GM10248 (cell line): Measurements from ENCODE around the gene SV2C.

Experiments
- CTCF ChIA-PET: fragments of 300-600 bp; sonication (Branson Sonifier 250); formaldehyde crosslinking; extraction: SDS; loops from one replicate; lab custom pipeline; 2021; ENCODE audit warnings: antibody characterized with exemption; lab: Yijun Ruan, JAX
- POLR2A ChIA-PET: fragments of 350-650 bp; sonication (Branson Sonifier 250); formaldehyde crosslinking; extraction: SDS; loops from one replicate; lab custom pipeline; 2020; ENCODE audit warnings: antibody characterized with exemption; lab: Yijun Ruan, JAX
- DNase-seq: peaks from one replicate; pipeline ENCODE4 v3.0.0; 2012; ENCODE audit errors: extremely low spot score
- CTCF ChIP-seq: IDR thresholded peaks from 2 replicates; pipeline ENCODE4 v1.5.1; 2012; ENCODE audit warnings: mild to moderate bottlenecking, low read depth; ENCODE audit errors: extremely low read depth, missing control alignments, control extremely low read depth

Gene SV2C

DNA sequence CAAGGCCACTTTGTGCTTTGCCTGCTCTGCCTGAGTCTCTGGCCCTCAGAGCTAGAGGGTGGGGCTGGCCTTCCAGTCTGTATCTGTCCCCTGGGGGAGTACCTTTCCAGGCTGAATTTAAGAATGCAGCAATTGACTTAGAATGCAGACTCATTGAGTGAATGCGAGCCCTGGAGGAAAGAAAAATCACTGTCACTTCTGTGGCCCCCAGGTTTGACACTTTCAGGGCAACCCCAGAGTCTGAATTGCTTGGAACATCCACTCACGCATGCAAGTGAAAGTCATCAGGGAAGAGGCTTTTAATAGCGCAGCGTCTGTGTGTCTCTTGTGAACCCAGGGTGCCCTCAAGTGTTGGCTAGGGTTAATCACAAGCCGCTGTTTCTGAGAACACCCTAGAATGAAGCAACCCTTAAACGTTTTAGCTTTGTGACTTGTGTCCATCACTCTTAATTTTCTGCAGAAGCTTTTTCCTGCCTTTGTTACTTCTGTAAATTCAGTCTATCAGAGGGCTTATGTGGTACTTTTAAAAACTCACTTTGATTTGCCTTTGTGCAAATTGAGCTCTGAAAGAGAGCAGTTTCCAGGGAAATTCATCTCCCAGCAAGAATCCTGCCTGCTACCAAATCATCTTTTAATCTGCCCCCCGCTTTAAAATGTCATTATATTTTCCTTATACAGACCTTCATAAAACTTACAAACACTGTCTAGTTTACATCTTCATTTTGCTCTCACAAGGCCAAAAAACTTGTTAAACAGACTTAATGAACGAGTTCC, 173.1 kb downstream of the SV2C start:
- peak; percentile 62 for DNase-seq
- TF ChIP-seq CTCF: peak; percentile 69
- POLR2A ChIA-PET: no interaction called here
- CTCF ChIA-PET: interaction anchor here (0.7 to 1.8 kb wide), 18 partner anchors 8 to 1207 kb away, joined by 3 to 10 read pairs (median 4); no protein-coding TSS in a partner anchor

GRCh38 chr5:76257225-76257833, 174.1 kb downstream of the SV2C start:
- ChIA-PET POLR2A (no interaction called here), CTCF (interaction anchor here (1.0 to 1.8 kb wide), 7 partner anchors 9 to 522 kb away, joined by 3 to 10 read pairs (median 8); no protein-coding TSS in a partner anchor)
- TF ChIP-seq CTCF: no peak

DNA sequence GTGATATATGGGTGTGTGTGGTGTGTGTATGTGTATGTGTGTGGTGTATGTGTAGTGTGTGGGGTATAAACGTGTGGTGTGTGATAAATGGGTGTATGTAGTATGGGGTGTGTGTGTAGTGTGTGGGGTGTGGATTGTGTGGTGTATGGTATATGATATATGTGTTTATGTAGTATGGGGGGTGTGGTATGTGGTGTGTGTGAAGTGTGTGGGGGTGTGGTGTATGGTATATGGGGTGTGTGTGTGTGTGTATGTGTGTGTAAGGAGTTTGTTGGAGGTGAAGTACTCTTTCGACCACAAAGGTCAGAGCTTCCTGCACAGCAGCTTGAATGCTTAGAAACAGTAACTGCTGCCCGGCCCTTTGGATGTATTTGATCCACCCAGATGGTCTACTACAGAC, 174.7 kb downstream of the SV2C start:
- TF ChIP-seq CTCF: no peak
- POLR2A ChIA-PET: no interaction called here
- DNase-seq: no peak
- CTCF ChIA-PET: interaction anchor here (0.8 to 1.1 kb wide), 3 partner anchors 10 to 235 kb away, joined by 3 read pairs; no protein-coding TSS in a partner anchor

More at GRCh38 chr5:76257225-76257833, 174.1 kb downstream of the SV2C start:
- DNase-seq: no peak

DNA sequence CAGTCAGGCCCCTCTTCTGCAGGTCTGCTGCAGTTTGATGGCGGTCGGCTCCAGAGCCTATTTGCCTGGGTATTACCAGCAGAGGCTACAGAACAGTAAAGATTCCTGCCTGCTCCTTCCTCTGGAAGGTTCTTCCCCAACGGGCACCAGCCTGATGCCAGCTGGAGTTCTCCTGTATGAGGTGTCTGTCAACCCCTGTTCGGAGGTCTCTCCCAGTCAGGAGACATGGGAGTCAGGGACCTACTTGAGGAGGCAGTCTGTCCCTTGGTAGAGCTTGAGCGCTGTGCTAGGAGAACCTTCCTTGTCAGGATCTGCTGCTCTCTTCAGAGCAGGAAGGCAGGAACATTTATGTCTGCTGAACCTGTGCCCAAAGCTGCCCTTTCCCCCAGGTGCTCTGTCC, 181.5 kb downstream of the SV2C start:
- no peak for TF ChIP-seq CTCF
- DNase-seq: no peak
- ChIA-PET POLR2A (no interaction called here), CTCF (no interaction called here)

DNA sequence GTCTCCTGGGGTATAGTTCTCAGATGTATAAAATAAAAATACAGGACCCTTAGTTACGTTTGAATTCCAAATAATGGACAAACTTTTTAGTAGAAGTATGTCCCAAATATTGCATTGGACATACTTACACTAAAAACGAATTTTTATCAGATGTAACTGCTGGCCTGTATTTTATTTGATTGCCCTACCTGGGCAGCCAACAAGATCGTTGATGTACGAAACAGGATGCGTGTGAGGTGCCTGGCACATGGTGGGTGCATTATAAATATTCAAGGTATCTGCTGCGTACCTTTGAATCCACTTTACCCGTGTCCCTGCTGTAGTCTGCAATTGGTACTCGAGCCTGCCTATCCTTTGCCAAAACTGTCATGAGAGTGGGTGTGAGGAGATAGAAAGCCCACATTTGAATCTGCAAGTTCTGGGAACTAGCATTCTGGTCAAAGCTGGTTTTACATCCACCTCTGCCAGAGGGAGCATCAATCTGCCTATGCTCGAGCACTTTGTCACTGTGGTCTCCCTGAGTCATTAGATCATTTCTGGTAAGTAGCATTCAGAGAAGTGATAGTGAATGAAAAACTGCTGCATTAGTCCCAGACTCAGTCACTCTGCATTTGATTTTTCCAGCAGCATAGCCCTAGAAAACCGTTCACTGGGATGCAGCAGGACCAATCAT, 186.2 kb downstream of the SV2C start:
- ChIA-PET POLR2A (no interaction called here), CTCF (no interaction called here)
- TF ChIP-seq CTCF: no peak
- DNase-seq: peak; percentile 35

DNA sequence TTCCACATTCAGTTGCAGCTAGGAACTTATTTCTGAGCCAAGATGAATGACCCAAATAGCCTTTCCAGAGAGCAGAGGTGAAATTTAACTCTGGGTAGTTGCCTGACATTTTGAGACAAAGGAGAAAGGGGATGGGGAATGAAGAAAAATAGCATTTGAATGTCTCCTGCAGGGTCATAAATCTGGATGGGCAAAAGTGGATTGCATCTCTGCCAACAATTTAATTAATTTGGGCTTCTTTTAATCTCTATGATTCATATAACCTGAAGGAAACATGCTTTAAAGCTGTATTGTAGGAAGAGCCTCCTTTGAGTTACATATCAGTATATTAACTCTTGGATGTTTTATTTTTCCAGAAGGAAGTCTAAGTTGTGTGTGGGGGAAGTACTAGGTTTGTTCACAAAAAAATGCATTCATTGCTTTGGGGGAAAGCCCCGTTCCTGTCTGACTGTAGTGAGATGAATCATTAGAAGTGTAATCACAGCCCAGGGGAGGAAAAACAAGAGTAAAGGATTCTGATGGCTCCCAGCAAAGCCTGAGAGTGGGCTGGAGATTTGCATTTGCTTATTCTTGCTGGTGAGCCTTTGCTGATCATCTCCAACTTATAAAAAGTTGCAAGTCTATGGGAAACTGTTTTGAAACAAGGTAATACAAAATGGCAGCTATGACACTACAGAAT, 186.9 kb downstream of the SV2C start:
- POLR2A ChIA-PET: no interaction called here
- CTCF ChIA-PET: no interaction called here
- TF ChIP-seq CTCF: no peak
- peak; percentile 44 for DNase-seq
